M059J (cell line): ENCODE measurements around the gene AQP1. TPM values are rescaled to one million over a fixed set of nuclear protein-coding genes. Genes with fewer than 3 reads are reported as not detected.
A peak's percentile ranks its signal among the peaks of the same experiment; 100 is the strongest.

Source experiments
- DNase-seq: peaks from one replicate; pipeline ENCODE4 v3.0.0-alpha.2; 2012; ENCODE audit warnings: low read depth
- total RNA-seq: library from RNA; depleted of rRNA; stranded (reverse); fragments of >200 nt; shearing (Covaris generic); gene quantifications from 2 replicates; pipeline ENCODE4 v1.2.3, GENCODE V29; 2014; rRNA removed

Gene AQP1
- 0.62 and 0.74 TPM in 2 replicates for total RNA-seq

DNA sequence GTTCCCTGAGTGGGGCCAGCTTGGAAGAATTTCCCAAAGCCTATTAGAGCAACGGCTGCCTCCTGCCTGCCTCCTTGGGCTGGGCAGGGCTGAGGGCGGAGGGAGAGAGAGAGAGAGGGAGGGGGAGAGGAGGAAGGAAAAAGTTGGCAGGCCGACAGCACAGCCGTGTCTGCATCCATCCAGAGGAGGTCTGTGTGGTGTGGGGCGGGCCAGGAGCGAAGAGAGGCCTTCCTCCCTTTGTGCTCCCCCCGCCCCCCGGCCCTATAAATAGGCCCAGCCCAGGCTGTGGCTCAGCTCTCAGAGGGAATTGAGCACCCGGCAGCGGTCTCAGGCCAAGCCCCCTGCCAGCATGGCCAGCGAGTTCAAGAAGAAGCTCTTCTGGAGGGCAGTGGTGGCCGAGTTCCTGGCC, at the start of gene AQP1:
AQP1 (plus strand) TSS at position 293 of the 409 bp plus-strand sequence; CDS start at position 350, 57 bp downstream.
- DNase-seq = no peak

DNA sequence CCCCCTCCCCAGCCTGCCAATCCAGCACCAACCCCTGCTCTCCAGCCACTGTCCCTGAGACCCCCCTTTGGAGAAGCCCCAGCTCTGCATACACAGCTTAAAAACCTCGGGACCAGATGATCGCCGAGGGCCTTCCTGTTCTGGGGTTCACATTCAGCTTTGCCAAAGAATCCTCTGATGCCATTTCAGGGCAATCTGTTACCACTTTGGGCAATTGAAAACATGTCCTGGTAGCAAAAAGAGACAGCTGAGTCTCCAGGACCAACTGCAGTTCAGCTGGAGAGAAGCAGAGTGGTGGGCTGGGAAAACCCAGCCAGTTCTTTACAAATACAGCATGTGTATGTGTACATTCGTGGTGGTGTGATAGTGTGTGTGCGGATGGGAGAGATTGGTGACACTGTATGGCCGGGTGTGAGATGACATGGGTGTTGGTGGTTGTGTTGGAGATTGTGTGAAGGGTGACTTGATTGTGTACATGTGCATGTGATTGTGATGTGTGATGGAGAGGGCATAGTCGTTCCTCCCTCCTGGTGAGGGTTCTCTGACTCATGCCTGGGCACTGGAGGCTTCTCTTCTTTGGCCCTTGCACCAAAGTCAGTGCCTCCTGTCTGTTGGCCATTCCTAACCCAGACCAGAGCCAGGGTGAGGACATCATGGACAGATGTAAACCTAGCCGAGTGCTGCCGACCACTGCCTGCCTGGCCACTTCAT, 48.5 kb upstream of the AQP1 start:
- no peak for DNase-seq

DNA sequence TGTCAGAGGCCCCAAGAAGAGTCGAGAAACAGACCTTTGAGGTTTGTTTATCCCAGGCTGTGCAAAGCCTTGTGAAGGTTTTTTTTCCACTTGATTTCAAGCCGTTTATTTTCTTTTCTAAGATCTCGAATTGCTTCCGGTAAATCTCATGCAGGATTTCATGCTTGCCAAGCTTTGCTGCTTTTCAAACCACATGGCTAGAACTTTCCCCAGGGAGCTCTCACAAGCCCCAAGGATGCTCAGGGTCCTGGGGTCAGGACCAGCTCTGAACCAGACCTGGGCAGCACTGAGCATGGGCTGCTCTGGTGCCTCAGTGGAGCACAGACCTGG, 48.0 kb upstream of the AQP1 start:
- no peak for DNase-seq

DNA sequence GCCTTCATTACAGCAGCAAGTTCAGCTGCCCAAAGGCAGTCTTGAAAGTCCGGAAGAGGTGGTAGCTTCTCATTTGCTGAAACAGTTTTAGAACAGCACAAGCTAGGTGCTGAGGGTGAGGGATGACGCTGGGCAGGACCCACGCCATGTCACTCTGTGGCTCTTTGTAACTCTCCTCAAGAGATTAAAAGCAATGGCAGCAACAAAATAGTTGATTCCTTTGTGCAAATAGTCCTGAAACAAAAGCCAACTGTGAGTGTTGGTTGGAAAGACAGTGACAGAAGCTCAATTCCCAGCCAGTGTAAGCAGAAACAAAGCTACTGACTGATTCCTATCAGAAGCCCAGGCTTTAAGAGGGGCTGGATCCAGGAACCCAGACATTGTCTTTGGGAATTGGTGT, 47.6 kb upstream of the AQP1 start:
- no peak for DNase-seq

DNA sequence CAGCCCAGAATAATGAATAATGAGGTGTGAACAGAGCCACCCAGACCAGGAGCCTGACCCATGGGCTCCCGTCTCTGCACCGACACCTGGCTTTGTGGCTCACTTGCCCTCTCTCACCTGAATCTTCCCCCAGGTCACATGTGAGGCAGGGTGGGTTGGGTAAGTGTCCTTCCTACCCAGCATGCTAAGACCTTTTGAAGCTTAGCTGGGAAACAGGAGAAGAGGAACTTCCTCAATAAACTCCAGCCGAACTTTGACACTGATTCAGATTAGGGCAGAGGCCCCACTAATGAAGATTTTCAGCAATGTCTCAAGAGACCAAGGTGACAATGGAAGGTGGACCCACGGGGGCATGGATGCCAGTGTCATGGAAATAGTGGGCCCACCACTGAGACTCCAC, 46.6 kb upstream of the AQP1 start:
- DNase-seq = no peak

DNA sequence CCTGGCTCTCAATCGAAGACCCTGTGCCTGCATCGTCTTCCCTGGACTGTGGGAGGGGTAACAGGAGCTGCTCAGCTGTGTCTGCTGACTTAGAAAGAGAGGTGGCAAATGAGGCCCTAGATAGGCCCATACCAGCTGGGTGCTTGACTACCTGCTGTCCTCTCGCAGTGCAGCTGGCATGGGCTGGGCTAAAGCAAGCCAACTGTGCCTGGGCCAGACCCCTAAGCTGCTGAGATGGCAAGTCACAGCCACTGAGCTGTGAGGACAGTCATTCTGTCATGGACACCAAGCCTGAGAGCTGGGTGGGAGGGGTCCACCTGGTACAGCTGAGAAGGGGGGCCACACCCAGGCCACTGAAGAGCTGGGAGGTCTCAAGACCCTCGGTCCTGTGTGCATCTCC, 45.8 kb upstream of the AQP1 start:
- DNase-seq = no peak

DNA sequence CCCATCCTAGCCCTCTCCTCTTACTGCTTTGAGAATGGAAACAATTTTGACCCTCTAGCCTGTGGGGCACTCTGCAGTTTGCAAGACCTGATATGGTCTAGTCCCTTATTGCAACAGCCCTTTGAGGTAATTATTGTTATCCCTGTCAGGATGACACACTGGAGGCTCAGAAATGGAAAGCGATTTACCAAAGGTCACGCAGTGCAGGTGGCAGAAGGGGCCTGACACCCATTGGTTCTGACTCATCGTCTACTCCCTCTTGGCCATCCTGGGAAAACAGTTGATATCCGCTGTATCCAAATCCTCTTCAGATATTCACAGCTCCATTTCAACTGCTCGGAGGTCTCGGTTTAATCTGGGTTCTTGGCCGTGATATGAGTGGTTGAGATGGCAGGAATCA, 44.7 kb upstream of the AQP1 start:
- no peak for DNase-seq

DNA sequence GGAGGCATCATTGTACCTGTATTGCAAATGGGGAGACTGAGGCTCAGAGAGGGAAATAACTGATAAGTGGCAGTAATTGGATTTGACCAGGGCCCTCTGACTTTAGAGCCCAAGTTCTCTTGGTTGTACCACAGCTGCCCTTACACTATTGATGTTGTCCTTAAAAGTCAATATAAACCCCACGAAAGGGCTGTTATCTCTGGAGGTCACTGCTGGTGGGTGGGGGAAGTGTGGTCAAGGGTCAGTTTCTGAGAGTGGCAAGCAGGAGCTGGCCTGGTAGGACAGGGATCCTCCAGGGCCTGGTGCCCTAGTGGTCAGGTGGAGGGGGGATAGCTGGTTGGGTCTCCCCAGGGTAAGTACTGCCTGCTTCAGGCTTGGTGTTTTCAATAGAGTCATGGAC, 44.2 kb upstream of the AQP1 start:
- DNase-seq = no peak

DNA sequence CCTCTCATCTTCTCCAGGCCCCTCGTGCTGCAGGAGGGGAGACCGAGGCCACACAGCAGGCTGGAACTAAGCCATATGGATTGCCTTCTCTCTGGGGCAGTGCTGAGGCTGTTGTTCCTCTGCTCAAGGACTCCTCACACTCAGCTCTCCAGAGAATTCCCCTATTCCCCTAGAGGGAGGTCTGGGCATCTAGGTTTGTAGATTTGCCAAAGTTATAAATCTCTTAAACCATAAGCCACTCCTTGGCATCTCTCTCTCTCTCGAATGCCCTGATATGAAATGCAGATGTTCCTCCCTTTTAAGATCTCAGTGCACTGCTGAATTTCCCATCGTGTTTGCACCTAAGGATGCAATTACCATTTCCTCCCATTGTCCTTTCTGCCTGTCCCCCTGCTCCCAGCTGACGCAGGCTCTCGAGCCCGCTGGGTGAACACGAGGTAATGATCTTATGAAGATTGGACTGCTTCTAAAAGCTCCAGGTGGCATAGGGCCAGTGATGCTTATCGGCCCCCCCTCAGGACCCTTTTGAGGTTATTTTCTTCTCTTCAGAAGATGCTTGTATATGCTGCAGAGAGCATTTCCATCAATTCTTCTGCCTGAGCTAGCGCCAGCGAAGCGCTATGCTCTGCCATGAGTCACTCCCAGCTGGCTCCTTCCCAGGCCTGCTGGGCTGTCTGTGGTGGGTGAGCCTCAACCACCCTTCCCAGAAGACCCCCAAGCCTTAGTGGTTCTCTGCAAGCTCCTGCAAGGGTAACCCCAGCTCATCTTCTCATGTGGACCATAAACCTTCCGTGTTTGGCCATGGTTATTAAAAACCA, 41.6 kb upstream of the AQP1 start:
- DNase-seq = peak; percentile 28

DNA sequence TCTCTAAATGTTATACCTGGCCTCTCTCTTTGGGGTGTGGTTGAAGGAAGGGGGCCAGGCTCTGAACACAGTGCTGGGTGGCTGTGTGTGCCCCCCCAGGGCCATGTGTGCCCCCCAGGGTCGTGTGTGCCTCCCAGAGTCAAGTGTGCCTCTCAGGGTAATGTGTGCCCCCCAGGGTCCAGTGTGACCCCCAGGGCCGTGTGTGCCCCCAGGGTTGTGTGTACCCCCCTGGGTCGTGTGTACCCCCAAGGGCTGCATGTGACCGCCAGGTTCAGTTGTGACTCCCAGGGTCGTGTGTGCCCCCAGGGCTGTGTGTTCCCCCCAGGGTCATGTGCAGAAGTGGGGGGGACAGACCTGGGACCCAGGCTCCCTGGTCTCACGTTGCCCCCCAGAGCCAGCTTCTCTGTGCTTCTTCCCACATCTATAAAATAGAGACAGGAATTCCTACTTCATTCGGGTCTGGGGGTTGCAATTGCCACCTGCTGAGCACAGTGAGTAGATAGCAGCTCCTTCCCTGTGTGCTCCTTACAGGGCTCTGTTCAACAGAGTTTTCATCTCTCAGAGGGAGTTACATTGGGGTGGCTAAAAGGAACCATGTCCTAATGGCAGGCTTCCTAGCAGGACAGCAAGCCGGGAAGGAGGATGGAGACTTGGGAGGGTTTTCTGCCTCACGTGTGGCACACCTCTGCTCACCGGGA, 40.7 kb upstream of the AQP1 start:
- DNase-seq = no peak

DNA sequence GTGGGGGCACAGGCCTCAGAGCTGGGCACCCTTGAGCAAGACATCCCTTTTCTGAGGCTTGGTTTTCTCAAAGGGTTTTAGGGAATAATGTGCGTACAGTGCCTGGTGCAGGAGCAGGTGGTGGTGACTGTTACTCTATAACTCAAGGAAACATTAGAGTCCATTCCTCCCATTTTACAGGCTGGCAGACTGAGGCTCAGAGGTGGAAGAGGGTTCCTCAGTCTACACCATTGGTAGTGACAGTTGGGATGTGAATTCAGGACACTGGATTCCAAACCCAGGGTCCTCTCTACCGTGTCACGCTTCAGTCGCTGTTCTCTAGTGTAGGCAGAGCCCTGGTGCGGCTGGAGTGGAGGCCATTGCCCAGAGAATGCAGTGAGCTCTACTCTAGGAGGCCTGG, 40.0 kb upstream of the AQP1 start:
- DNase-seq = no peak

DNA sequence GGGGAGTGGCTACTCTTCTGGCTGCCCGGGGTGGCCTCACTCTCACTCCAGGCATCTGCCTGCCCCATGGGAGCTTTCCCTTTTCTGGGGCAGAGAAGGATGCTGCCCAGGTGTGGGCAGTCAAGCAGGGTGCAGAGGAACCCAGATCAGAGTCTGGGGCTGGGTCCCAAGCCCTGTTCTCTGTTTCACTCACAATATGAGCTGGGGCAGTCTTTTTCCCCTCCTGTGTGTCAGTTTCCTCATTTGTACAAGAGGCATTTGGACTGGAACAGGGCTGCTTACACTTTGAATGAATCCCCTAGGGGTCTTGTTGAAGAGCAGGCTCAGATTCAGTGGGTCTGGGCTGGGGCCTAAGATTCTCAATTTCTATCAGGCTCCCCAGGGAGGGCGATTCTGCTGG, 38.4 kb upstream of the AQP1 start:
- DNase-seq = no peak

DNA sequence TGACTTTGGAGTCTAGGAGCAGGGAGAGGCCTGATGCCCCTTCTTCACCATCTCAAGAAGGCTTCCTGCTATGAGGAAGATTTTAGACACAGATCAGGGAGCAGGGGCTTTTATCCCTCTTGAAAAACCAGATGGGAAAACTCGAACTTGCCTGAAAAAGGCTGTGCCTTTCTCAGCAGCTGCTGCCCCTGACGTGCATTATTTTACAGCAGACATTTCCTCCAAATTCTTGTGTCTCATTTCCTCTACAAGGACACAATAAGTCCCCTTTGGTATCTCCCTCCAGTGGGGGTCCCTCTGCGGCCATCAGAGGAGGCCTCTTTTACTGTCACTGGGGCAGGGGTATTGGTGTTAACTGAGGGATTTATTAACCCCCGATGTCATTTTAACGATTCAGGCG, 38.0 kb upstream of the AQP1 start:
- DNase-seq = no peak

DNA sequence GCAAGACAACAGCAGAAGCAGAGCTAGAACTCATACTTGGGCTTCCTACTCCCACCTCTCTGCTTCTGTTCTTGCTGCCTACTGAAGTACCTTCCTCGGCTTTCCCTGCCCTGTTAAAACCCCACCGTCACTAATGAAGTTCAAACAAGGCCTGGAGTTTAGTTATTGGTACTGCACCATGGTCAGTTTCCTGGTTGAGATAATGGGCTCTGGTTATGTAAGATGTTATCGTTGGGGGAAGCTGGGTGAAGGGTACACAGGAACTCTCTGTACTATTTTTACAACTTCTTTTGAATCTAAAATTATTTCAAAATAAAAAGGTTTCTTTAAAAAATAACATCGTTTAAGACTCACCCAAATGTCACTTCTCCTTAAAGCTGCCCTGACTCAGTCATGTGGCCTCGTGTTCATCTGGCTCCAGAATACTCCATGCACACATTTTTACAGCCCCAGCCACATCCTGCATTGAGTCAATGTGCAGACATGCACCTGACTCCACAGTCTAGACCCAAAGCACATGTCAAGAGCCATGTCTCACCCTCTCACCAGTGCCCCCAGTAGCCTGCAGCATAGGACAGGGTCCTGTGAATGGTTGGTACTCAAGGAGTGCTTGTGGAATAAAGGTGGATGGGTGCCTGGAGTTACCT, 36.9 kb upstream of the AQP1 start:
- DNase-seq = peak; percentile 9

DNA sequence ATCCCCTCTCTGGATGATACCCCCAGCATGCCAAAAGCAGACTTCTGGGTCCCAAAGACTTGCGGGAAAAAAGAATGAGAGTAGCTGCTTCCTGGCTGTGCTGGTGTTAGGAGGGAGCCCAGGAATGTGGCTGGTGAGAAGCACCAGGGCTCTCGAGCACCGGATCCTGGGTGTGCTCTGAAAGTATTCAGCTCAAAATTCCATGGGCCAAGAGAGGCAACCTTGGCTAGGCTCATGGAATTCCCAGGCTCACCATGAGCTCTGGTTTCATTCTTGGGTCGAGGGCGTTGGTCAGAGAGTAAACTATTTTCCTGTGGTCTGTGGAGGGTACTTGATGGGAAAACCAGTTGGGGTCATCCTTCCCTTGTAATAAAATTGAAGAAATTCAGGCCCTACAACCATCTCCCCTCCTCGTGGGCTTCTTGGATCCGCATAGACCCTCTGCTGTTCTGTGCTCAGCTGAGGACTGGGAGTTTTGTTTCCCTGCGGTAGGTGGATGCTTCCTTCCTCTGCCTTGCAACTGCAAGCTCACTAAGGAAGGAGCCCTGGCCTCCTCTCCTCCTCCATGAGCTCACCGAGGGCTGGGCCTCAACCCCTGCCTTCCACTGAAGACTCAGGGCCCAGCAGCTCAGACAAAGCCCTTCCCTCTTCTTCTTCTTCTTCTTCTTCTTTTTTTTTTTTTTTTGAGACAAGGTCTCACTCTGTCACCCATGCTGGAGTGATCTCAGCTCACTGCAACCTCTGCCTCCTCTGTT, 34.5 kb upstream of the AQP1 start:
- no peak for DNase-seq

DNA sequence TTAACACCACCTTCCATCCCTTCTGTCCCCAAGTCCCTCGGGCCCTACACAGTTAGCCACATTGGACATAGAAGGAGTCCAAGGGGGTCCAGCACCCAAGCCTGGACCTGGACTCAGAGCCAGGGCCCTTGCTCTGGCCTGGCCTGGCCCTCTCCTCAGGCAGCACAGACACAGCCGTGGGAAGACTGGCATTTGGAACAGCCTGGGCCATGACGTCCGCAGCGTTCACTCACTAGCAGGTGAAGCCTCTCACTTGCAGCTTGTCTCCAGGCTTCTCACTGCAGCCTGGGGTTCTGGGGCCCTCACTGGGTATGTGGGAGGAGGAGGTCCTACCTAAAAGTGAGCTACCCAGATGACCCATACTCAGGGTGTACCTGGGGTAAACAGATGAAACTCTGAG, 33.7 kb upstream of the AQP1 start:
- no peak for DNase-seq

DNA sequence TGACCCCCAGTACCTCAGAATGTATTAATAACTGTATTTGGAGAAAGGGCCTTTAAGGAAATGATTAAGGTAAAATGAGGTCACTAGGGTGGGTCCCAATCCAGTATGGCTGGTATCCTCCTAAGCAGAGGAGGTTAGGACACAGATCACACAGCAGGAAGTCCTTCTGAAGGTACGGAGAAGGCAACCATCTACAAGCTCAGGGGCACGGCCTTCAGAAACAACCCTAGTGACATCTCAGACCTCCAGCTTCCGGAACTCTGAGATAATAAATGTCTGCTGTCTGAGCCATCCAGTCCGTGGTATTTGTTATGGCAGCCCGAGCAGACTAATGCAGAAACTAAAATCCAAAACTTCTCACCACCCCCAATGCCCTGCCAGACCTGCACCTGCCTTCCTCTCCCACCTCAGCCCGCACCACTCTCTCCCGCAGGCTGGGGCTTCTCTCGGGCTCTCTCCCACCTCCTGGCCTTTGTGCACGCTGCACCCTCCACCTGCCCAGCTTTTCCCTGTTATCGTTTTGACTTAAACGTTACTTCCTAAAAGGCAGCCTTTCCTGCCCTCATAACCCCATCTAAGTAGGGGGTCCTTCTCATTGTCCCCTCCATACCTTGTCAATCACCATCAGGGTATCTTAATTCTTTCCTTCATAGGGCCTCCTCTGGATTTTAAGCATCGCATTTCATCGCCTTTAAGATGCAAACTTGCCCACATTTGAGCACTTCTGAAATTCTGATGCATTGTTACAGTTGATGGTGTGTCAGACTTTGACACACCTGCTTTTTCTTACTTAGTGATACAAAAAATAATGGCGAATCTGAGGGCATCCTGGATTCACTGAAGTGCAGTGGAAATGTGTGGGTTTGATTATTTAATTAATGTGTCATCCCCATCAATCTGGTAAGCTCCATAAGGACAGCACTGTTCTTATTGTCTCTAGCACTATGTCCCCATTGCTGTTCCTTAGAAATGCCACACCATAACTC, 32.2 kb upstream of the AQP1 start:
- no peak for DNase-seq

DNA sequence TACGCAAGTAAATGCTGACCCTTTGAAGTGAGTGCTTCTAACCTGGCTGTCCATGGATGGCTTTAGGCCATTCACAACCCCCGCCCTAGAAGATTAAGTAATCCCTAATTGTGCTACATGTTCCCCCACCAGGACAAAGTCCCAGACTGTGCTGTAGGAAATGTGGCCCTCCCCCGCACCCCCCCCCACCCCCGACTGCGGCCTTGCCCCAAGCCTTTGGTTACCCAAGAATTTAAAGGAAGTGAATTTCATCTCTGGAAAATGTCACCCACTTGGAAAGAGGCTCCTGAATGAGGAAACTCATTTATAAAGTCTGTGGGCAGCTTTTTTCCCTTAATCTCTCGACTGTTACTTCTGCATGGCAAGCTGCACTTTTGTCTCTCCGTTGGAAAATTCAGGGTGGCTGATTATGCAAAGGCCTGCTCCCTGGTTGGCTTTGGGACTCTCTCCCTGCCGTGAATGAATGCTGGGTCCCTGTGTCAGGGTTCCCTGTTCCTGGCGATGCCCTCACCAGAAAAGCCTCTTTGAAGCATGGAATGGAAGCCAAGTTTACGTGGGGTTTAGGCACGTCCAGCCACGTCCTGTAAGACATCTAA, 31.4 kb upstream of the AQP1 start:
- no peak for DNase-seq

DNA sequence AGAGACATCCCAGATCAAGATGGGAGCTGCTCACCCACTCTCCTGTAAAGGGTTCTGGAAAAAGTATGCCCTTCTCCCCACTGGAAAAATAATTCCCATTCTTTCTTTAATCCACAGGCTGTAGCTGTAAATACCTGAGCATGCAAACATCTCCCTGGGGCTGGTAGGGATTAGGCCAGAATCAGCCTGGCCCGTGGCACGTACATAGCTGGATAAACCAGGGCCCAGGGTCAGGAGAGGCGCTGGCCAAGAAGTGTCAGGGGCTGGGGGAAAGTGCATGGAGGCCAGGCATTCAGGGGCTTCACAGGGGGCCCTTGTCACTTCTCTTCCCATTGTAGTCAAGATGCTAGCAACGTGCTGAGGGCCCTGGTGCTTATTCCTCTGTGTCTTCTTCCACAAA, 30.7 kb upstream of the AQP1 start:
- no peak for DNase-seq

DNA sequence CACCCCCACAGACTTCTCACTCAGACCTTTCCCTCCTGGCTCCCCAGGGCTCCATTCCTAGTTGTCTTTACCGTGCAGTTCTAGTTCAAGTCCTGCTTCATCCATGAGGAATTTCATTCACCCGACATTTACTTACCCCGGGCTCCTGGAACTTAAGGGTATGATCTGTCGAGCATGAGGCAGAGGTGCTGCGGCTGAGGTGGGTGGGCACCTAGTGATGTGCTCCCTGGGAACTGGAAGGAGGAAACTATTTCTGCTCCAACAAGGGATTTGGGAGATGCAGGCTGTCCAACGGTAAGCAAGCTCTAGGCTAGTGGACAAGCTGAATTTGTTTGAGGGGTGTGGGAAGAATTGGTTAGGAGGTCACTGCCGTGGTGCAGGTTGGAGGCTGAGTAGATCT, 30.2 kb upstream of the AQP1 start:
- DNase-seq = no peak
